ENCODE measurements around the gene CSNK1E. TPM values are rescaled to one million over a fixed set of nuclear protein-coding genes. Genes with fewer than 3 reads are reported as not detected.

CSNK1E gene
- polyA plus RNA-seq, 4 donors: 112 to 207 (median 160) TPM

DNA sequence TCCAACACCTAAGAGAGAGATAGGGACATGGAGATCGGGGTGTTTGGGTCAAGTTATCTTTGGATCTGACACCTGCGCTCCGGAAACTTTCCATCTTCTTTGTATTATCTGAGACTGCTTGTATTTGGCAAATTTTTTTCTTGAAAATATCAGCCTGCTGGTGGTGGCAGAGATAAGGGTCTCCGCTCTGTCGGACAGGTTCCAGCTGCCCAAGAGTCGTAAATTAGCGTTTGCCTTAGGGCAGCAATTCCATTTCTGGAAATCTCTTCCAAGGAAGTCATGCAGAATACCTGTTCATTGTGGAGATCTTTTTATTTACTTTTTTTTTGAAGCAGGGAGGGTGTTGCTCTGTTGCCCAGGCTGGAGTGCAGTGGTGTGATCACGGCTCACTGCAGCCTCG is 19.5 kb upstream of the CSNK1E start:
- DNase-seq (ENCODE audit: low read depth in 4 of 4, low spot score in 2 of 4): no peak

GRCh38 chr22:38335077-38335476 is 17.8 kb upstream of the CSNK1E start:
- no peak for DNase-seq (ENCODE audit: low read depth in 4 of 4, low spot score in 2 of 4)

DNA sequence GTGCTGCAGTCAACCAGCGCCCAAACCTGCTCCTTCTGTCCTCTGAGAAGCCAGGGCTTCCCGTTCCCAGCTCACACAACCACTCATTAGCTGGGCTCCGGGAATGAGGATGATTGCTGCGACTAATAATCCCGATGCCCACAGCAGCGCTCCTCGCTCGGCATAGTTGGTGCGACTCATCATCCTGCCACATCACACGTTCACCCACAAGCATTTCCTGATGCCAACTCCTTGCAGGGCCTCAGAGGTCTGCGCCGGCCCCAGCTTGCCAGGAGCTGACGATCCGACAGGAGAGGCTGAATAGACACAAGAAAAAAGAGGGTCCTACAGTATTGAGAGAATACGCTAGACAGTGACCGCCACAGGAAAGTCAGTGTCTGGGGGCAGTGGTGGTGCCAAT is 10.6 kb upstream of the CSNK1E start:
- no peak for DNase-seq (ENCODE audit: low read depth in 4 of 4, low spot score in 2 of 4)

DNA sequence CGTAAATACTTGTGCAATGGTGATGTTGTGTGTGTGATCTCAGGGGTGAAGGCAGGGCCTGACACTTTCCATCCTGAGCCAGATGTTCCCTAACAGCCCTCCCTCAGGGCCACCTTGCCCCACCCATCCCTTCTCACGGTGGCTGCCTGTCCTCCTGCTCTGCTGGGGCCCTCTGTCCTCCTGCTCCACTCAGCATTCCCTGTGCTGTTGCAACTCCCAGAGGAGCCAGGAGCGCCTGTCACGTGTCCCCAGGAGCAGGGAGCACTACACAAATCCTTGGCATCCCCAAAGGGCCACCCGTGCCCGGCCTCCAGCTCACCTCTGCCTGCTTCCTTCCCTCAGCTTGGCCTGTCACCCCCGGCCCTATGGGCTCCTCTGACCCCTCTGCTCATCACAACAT is 10.2 kb upstream of the CSNK1E start:
- DNase-seq (ENCODE audit: low read depth in 4 of 4, low spot score in 2 of 4): no peak

DNA sequence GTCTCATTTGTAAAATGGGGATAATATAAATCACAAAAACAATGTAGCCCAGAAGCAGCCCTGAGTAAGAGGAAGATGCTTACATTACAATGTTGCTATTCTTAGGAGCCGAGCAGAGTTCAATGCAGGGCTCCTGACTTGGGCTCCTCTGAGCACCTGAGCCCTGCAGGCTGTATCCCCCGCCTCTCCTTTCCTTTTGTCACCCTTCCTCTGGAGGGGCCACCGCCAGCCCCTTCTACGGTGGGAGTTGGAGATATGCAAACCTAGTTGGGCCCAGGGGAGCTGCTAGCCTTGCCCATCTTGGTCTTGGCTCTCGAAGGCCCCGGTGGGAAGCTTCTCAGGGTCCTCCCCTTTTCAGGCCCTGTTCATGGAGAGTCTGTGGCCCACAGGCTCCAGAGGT is 8.4 kb upstream of the CSNK1E start:
- DNase-seq (ENCODE audit: low read depth in 4 of 4, low spot score in 2 of 4): no peak

- no peak for DNase-seq (ENCODE audit: low read depth in 4 of 4, low spot score in 2 of 4)
Observed at GRCh38 chr22:38320605-38321402, 3.6 kb upstream of the CSNK1E start.

DNA sequence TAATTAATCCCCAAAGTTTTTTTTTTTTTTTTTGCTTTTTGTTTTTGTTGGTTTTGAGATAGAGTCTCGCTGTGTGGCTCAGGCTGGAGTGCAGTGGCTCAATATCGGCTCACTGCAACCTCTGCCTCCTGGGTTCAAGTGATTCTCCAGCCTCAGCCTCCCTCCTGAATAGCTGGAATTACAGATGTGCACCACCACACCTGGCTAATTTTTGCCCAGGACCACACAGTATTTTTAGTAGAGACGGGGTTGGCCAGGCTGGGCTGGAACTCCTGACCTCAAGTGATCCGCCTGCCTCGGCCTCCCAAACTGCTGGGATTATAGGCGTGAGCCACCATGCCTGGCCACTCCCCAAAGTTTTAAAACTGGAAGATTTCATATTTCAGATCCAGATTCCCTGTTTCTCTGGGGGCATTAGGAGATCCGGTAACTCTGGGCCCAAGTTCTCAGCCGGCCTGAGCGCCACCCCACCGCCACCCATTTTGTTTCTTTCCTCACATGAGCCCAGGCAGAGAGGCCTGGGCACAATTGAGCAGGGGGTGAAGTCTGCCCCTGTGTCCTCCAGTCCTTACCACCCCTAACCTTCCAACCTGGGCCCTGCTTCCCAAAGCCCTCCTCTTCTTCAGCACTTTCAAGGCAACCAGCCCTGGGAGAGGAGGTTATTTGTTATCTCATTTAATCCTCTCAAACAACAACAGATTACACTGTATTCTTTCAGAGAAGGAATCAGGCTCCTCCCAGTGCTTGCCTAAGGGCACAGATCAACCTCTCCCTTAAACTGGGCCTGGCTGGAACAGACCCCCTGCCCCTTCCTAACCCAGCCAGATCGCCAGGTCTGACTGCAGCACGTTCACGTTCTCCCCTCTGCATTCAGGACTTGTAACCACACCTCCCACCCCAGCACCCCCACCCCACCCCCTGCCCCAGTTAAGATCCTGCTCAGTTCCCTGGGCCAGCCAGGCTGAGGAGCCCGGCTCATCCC is 1.9 kb upstream of the CSNK1E start:
- DNase-seq (ENCODE audit: low read depth in 4 of 4, low spot score in 2 of 4): no peak

GRCh38 chr22:38317995-38318715 is 922 bp upstream of the CSNK1E start:
- no peak for DNase-seq (ENCODE audit: low read depth in 4 of 4, low spot score in 2 of 4)

- DNase-seq (ENCODE audit: low read depth in 4 of 4, low spot score in 2 of 4): no peak
Observed at GRCh38 chr22:38316364-38317121, 690 bp downstream of the CSNK1E start.

GRCh38 chr22:38315823-38316363 is 1.3 kb downstream of the CSNK1E start:
- no peak for DNase-seq (ENCODE audit: low read depth in 4 of 4, low spot score in 2 of 4)

- no peak for DNase-seq (ENCODE audit: low read depth in 4 of 4, low spot score in 2 of 4)
Observed at GRCh38 chr22:38314933-38315822, 2.1 kb downstream of the CSNK1E start.

DNA sequence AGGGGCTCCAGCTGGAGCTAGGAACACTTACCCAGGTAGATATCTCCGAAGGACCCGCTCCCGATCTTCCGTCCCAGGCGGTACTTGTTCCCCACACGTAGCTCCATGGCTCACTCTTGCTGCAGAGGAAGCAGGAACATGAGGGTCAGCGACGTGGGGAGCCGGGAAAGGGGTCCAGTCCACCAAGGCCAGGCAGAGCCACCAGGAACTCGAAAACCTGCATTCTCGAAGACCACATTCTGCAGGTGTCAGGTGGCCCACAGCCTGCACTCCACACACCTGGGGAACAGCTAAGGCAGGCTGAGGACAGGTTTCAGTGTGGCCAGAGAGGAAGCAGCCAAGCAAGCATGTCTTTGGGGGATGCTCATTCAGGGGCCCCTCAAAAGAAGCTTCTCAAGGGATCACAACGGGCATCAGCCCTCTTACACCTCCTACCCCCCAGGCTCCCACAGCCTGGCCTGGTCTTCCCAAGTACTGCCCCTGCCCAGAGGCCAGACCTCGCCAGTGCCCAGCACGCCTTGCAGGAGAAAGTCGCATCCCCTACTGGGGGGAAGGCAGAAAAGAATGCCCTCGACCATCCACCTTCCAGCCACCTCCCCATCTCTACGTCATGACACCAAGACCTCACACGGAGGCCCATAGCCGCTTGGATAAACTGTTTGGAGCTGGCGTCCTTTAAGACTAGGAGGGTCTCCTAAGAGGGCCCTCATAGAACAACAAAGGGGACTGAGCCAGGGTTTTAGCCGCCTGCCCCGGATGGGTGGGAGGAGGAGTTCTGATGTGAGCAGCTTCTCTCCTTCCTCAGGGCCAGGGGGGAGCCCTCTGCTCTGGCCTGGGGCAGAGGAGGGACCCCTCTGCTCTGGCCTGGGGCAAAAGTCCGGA is 2.9 kb downstream of the CSNK1E start:
- no peak for DNase-seq (ENCODE audit: low read depth in 4 of 4, low spot score in 2 of 4)

GRCh38 chr22:38313384-38313955 is 3.8 kb downstream of the CSNK1E start:
- no peak for DNase-seq (ENCODE audit: low read depth in 4 of 4, low spot score in 2 of 4)

DNA sequence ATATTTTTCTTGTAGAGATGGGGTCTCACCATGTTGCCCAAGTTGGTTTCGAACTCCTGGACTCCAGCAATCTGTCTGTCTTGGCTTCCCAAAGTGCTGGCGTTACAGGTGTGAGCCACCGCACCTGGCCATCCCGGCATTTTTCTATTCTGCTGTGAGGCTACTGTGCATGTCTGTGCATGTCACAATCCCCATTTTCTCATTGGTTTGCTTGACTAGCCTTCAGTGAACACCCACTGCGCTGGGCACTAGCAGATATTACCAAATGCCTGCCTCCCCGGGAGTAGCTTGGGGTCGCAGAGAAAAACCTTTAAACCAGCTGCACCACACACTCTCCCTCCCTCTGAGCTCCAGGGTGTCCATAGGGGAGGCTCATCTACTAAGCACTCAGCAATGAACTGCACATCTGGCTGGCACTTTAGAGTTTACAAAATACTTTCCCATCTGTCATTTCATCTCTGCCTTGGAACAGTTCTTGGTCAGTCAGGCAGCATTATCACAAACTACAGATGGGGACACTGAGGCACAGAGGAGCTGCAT is 4.9 kb downstream of the CSNK1E start:
- DNase-seq (ENCODE audit: low read depth in 4 of 4, low spot score in 2 of 4): no peak

GRCh38 chr22:38311323-38311620 is 6.0 kb downstream of the CSNK1E start:
- DNase-seq (ENCODE audit: low read depth in 4 of 4, low spot score in 2 of 4): no peak

GRCh38 chr22:38310518-38311322 is 6.5 kb downstream of the CSNK1E start:
- no peak for DNase-seq (ENCODE audit: low read depth in 4 of 4, low spot score in 2 of 4)
